B cell (primary cell): ENCODE results near the gene TNNT3. TPM values are rescaled to one million over a fixed set of nuclear protein-coding genes. Genes with fewer than 3 reads are reported as not detected.

ENCODE experiments used
- ATAC-seq: fragments of 200-7000 bp; cut with Tn5 transposase; one replicate; pipeline ENCODE4 v1.10.0; 2021; ENCODE audit warnings: low read depth, mild to moderate bottlenecking, moderate number of reproducible peaks, moderate library complexity
- CTCF ChIA-PET: fragments of 350-600 bp; sonication (Branson Sonifier 250); formaldehyde crosslinking; loops from one replicate; lab custom pipeline; 2021; ENCODE audit warnings: antibody characterized with exemption, inconsistent platforms; lab: Charles Lee
- POLR2A ChIA-PET: fragments of 350-600 bp; sonication (Branson Sonifier 250); formaldehyde crosslinking; loops from one replicate; lab custom pipeline; 2021; ENCODE audit warnings: antibody characterized with exemption; lab: Charles Lee
- DNase-seq: peaks from one replicate; pipeline ENCODE4 v3.0.0; 2013
- H2AFZ ChIP-seq: 2 replicates; pipeline ENCODE4 v1.6.1; 2012; ENCODE audit warnings: mild to moderate bottlenecking, low read depth, low read length; ENCODE audit not compliant: insufficient read depth, poor library complexity, severe bottlenecking
- H3K27ac ChIP-seq, 2 donors: 1 replicate in 1 of 2; 2 replicates in 1 of 2; pipeline ENCODE4 v1.5.1; 2012 to 2013; ENCODE audit warnings: low read length in 2 of 2, mild to moderate bottlenecking in 2 of 2, moderate library complexity in 1 of 2
- H3K27me3 ChIP-seq, 4 experiments: fragments of 200-600 bp in 1 of 4; sonication (generic) in 1 of 4; replicated peaks in 1 of 4; 1 replicate in 2 of 4; 2 replicates in 2 of 4; pipeline versions ENCODE4 v1.6.1 to v1.7.0; 2013 to 2016; ENCODE audit warnings: low read length in 3 of 4, mild to moderate bottlenecking in 2 of 4, mixed read lengths in 1 of 4, moderate library complexity in 1 of 4; ENCODE audit not compliant: insufficient read depth in 4 of 4, control insufficient read depth in 3 of 4; ENCODE audit errors: control extremely low read depth in 1 of 4
- H3K36me3 ChIP-seq, 2 experiments: replicated peaks in 1 of 2; 1 replicate in 1 of 2; 2 replicates in 1 of 2; pipeline versions ENCODE4 v1.6.1 to v1.7.1; 2013; ENCODE audit warnings: low read length in 1 of 2; ENCODE audit not compliant: insufficient read depth in 2 of 2, control insufficient read depth in 1 of 2; ENCODE audit errors: control extremely low read depth in 1 of 2, extremely low read depth in 1 of 2
- H3K4me1 ChIP-seq, 2 donors: fragments of 200-600 bp in 1 of 2; sonication (generic) in 1 of 2; 1 replicate in 1 of 2; 2 replicates in 1 of 2; pipeline versions ENCODE4 v1.5.1 to v1.6.1; 2013 to 2017; ENCODE audit warnings: low read length in 2 of 2; ENCODE audit not compliant: control insufficient read depth in 2 of 2, insufficient read depth in 2 of 2
- H3K4me2 ChIP-seq: replicated peaks from 2 replicates; pipeline ENCODE3; 2012; ENCODE audit warnings: mild to moderate bottlenecking, low read depth, low read length; ENCODE audit not compliant: poor library complexity, severe bottlenecking
- H3K4me3 ChIP-seq, 5 experiments: fragments of 200-600 bp in 1 of 5; sonication (generic) in 1 of 5; 1 replicate in 3 of 5; 2 replicates in 2 of 5; pipeline versions ENCODE4 v1.5.1 to v1.7.0; 2011 to 2016; ENCODE audit warnings: low read length in 4 of 5, mild to moderate bottlenecking in 4 of 5, low read depth in 2 of 5, control low read depth in 1 of 5, moderate library complexity in 1 of 5; ENCODE audit not compliant: insufficient read depth in 1 of 5; ENCODE audit errors: control extremely low read depth in 1 of 5, extremely low read depth in 1 of 5
- H3K79me2 ChIP-seq: fragments of 200-600 bp; sonication (generic); one replicate; pipeline ENCODE4 v1.6.0; 2016; ENCODE audit warnings: low read length; ENCODE audit not compliant: control insufficient read depth, insufficient read depth
- H3K9ac ChIP-seq: fragments of 200-600 bp; sonication (generic); 2 replicates; pipeline ENCODE4 v1.6.1; 2017; ENCODE audit warnings: mild to moderate bottlenecking, low read length, moderate library complexity
- H3K9me3 ChIP-seq, 3 donors: one replicate each; pipeline versions ENCODE4 v1.6.1 to v1.7.1; 2013; ENCODE audit warnings: low read length in 2 of 3; ENCODE audit not compliant: control insufficient read depth in 2 of 3, insufficient read depth in 1 of 3; ENCODE audit errors: control extremely low read depth in 1 of 3
- H4K20me1 ChIP-seq: 2 replicates; pipeline ENCODE4 v1.6.0; 2012; ENCODE audit warnings: mild to moderate bottlenecking, low read length; ENCODE audit not compliant: insufficient read depth, control insufficient read depth, poor library complexity, severe bottlenecking
- H3K27ac Mint-ChIP-seq: one replicate; pipeline ENCODE4 v1.8.0; 2021; ENCODE audit warnings: mixed read lengths
- H3K27me3 Mint-ChIP-seq: one replicate; pipeline ENCODE4 v1.8.0; 2021; ENCODE audit warnings: mixed read lengths
- H3K4me1 Mint-ChIP-seq: one replicate; pipeline ENCODE4 v1.8.0; 2021; ENCODE audit warnings: mixed read lengths
- H3K4me3 Mint-ChIP-seq: one replicate; pipeline ENCODE4 v1.8.0; 2021; ENCODE audit warnings: mixed read lengths
- H3K9me3 Mint-ChIP-seq: one replicate; pipeline ENCODE4 v1.8.0; 2022; ENCODE audit warnings: mixed read lengths; ENCODE audit not compliant: insufficient read depth
- EZH2 ChIP-seq: IDR thresholded peaks from 2 replicates; pipeline ENCODE4 v1.6.1; 2012; ENCODE audit warnings: borderline replicate concordance, low read depth, mild to moderate bottlenecking, moderate library complexity, low read length; ENCODE audit not compliant: insufficient read depth, poor library complexity, severe bottlenecking
- WGBS: methylation state at CpG from one replicate; pipeline ENCODE4 v1.1.5; 2013; ENCODE audit warnings: missing lambda C conversion rate; ENCODE audit not compliant: insufficient coverage; 5-methylcytosine and 5-hydroxymethylcytosine counted together
- intact Hi-C: fragments of 100-400 bp; cut with micrococcal nuclease; formaldehyde crosslinking; loops from one replicate; pipeline ENCODE4 v1.10.0; 2022
- polyA plus RNA-seq: library from polyadenylated mRNA; depleted of rRNA; stranded (reverse); fragments of >200 nt; gene quantifications from 2 replicates; pipeline ENCODE4 v1.2.3, GENCODE V29; 2012
- total RNA-seq, 2 donors: library from RNA; stranded (reverse); fragments of 120-200 nt in 1 of 2; gene quantifications; 1 replicate in 1 of 2; 2 replicates in 1 of 2; pipeline versions ENCODE4 v1.2.3 to v1.2.4, GENCODE V29; 2013 to 2022
- TF ChIP-seq, protein P1 (sequence below): fragments of 200-600 bp; IDR thresholded peaks from one replicate; pipeline ENCODE4 v1.8.0; 2022; ENCODE audit warnings: antibody characterized with exemption, mild to moderate bottlenecking

The TNNT3 gene
- total and polyA plus RNA-seq, 2 donors (not counting 1 experiment from before 2014, with no cell fraction given): 2.5 to 10.0 TPM

DNA sequence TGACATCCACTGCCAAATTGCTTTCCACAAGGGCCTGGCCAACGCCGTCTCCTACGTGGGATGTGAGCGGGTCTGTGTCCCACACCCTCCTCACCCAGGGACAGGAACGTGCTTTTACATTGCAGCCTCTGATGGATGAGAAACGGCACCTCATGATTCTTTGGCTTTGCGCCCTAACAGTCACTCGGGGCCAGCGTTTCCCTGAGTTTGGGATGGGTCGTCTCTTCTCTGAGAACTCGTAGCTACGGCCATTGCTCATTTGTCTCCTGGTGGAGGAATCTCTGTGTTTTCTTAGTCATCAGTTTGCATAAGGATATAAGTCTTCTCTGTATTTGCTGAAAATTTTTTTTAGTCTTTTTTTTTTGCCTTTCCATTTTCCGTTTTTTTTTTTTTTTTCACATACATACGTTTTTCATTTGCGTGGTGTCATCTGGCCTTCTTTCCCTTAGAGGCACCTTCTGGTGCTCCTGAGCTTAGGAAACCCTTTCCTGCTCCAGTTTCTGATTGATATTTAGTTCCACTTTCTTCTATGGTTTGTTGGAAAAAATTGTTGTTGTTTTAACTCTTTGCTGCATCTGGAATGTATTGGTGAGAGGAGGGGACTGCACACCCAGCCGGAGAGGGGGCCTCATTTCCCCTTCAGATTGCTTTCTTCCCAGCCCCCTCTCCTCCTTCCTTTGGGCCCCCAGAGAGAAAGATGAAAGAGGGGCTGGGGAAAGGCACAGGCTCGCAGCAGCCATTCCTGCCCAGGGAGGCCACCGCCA, 12.0 kb downstream of the TNNT3 start:
- Histone ChIP-seq H3K4me2 (no peak overlapping the region), H3K4me1 (no peaks in the 10 kb centered on the region)

DNA sequence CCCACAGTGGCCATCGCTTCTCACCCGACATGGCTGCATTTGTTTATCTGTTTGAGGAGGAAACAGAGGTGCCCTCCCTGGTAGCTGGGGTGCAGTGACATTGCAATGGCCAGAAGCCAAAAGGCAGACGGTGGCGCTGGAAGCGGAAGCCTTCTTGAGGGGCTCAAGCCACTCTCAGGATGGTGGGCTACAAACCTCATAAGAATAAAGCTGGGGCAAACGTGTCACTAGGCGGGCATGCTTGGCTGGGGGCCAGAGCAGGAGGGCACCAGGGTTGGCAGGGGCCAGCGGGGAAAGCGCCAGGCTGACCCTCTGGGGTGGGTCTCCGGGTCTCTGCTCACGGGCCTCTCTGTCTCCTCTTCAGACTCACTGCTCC, 12.6 kb downstream of the TNNT3 start:
- ChIA-PET CTCF (interaction anchor here (1.4 kb wide), 1 partner anchor 104 kb away, joined by 3 read pairs; no protein-coding TSS in a partner anchor), POLR2A (interaction anchor here (0.7 kb wide), 1 partner anchor 85 kb away, joined by 13 read pairs; no protein-coding TSS in a partner anchor)
- H3K27me3 Mint-ChIP-seq: peaks cover 25% of the 10 kb centered on the region
- H3K4me3 Mint-ChIP-seq: no peak overlapping the region
- no peaks in the 10 kb centered on the region for H3K9me3 ChIP-seq
- H3K27ac ChIP-seq: no peak overlapping the region
- DNase-seq (no peak), ATAC-seq (no peak)
- H3K4me2 ChIP-seq: no peak overlapping the region
- H3K9ac ChIP-seq: no peak overlapping the region
- peaks cover 0 to 17% (median 2%) of the 10 kb centered on the region in 4 experiments for H3K27me3 ChIP-seq
- H3K9me3 Mint-ChIP-seq: no peaks in the 10 kb centered on the region
- H3K4me1 Mint-ChIP-seq: no peaks in the 10 kb centered on the region
- 44% methylated on average over 9 of the region's 11 CpGs for WGBS
- no peaks in the 10 kb centered on the region for H3K4me1 ChIP-seq
- no peaks in the 10 kb centered on the region for H3K36me3 ChIP-seq
- no peak overlapping the region for H3K4me3 ChIP-seq
- H3K27ac Mint-ChIP-seq: no peak overlapping the region
- H2AFZ ChIP-seq: no peak overlapping the region
- H4K20me1 ChIP-seq: no peaks in the 10 kb centered on the region
- intact Hi-C loops: no loop called here
- H3K79me2 ChIP-seq: no peaks in the 10 kb centered on the region
- TF ChIP-seq, protein P1, sequence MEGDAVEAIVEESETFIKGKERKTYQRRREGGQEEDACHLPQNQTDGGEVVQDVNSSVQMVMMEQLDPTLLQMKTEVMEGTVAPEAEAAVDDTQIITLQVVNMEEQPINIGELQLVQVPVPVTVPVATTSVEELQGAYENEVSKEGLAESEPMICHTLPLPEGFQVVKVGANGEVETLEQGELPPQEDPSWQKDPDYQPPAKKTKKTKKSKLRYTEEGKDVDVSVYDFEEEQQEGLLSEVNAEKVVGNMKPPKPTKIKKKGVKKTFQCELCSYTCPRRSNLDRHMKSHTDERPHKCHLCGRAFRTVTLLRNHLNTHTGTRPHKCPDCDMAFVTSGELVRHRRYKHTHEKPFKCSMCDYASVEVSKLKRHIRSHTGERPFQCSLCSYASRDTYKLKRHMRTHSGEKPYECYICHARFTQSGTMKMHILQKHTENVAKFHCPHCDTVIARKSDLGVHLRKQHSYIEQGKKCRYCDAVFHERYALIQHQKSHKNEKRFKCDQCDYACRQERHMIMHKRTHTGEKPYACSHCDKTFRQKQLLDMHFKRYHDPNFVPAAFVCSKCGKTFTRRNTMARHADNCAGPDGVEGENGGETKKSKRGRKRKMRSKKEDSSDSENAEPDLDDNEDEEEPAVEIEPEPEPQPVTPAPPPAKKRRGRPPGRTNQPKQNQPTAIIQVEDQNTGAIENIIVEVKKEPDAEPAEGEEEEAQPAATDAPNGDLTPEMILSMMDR: no peak
- no peak for TF ChIP-seq EZH2

More for the DNA sequence above, 12.0 kb downstream of the TNNT3 start:
- Mint-ChIP-seq H3K27me3 (peaks cover 27% of the 10 kb centered on the region), H3K27ac (no peak overlapping the region), H3K9me3 (no peaks in the 10 kb centered on the region), H3K4me3 (no peak overlapping the region), H3K4me1 (no peaks in the 10 kb centered on the region)
- Histone ChIP-seq H4K20me1 (no peaks in the 10 kb centered on the region), H2AFZ (no peak overlapping the region), H3K9ac (no peak overlapping the region), H3K27ac (no peak overlapping the region), H3K4me3 (no peak overlapping the region), H3K79me2 (no peaks in the 10 kb centered on the region), H3K27me3 (peaks cover 0 to 21% (median 2%) of the 10 kb centered on the region in 4 experiments), H3K36me3 (no peaks in the 10 kb centered on the region), H3K9me3 (no peaks in the 10 kb centered on the region)
- whole genome bisulfite sequencing: 44% methylated on average over 7 of the region's 18 CpGs
- ChIA-PET CTCF (interaction anchor here (1.4 kb wide), 1 partner anchor 105 kb away, joined by 3 read pairs; no protein-coding TSS in a partner anchor), POLR2A (interaction anchor here (0.7 kb wide), 1 partner anchor 84 kb away, joined by 13 read pairs; no protein-coding TSS in a partner anchor)
- TF ChIP-seq EZH2: no peak
- TF ChIP-seq, protein P1: no peak
- DNase-seq (no peak), ATAC-seq (no peak)
- intact Hi-C loops: no loop called here
